DMS114 treated with DMSO at 0.1 percent for 48 hours (cell line): Measurements from ENCODE around the gene DACH2.

Experiments used
- DNase-seq: peaks from one replicate; lab custom pipeline; 2025; ENCODE audit not compliant: unreplicated experiment; lab: John Stamatoyannopoulos, UW

The DACH2 gene

DNA sequence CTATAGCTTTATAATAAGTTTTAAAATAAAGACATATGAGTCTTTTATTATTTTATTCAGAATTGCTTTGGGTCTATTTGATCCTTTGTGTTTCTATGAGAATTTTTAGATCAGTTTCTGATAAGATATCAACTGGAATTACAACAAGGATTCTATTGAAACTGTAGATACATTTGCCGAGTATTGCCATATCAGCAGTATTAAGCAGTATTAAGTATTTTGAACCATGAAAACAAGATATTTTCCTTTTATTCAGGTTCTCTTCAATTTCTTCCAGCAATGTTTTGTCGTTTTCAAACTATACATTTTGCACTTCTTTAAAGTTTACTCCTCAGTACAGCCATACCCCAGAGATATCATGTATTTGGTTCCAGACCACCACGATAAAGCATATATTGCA is 598.8 kb downstream of the DACH2 start:
- DNase-seq, result no peak

DNA sequence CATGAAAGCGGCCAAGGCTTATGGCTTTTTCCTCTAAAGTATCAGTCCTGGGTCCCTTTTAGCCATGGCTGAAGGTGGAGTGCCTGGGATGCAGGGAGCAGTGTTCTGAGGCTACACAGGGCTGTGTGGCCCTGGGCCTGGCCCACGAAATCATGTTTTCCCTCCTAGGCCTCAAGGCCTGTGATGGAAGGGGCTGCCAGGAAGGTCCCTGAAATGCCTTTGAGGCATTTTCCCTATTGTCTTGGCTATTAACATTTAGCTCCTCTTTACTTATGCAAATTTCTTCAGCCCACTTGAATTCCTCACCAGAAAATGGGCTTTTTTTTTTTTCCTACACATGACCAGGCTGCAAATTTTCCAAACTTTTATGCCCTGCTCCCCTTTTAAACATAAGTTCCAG is 657.0 kb downstream of the DACH2 start:
- no peak for DNase-seq

DNA sequence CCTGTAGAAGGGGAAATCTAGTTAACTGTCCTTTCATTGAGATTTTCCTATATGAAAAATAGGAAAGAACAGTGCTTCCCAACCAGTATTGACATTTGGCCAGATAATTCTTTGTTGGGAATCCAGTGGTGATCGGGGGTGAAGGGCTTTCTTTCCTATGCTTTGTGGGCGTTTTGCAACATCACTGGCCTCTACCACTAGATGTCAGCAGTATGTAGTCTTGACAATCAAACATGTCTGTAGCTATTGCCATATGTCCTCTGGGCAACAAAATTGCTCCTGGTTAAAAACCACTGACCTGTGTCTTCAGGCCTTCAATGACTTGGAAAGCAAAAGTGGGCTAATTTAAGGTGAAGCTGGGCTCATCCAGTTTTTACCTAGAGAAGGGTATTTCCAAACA is 658.5 kb downstream of the DACH2 start:
- DNase-seq, result peak; percentile 13

DNA sequence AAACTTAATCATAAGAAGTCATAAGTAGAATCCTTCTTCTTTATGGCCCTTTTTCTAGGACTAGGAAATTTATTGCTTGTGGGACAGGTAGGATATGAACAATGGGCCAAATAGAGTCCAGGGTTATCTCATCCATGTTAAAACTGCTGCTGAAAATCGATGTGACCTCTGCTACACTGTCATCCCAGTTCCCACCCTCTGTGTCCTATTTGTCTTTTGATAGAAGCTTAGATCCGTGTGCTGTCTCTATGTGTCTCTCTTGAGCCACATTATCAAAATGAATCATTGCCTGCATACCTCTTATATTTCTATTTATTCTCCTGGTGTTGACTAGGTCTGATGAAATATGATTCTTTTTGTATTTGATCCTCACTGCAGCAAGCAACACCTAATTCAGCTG is 661.4 kb downstream of the DACH2 start:
- DNase-seq, result no peak

DNA sequence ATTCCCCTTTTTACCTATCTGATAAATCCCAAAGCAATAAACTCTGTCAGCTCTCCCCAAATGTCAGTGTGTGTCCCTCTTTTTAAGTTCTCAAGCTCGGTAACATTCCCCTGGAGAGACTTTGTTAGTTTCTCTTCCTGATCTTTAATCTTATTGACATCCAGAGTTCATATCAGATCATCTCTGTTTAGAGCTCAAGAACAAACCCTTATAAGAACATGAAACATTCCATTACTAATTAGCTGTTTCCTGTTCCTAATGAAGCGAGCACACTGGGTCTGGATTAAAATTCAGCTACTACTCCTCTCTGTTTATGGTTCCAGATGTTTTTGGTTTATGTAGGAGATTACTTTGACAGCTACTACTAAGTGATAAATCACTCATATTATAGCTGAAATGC is 681.5 kb downstream of the DACH2 start:
- no peak for DNase-seq

DNA sequence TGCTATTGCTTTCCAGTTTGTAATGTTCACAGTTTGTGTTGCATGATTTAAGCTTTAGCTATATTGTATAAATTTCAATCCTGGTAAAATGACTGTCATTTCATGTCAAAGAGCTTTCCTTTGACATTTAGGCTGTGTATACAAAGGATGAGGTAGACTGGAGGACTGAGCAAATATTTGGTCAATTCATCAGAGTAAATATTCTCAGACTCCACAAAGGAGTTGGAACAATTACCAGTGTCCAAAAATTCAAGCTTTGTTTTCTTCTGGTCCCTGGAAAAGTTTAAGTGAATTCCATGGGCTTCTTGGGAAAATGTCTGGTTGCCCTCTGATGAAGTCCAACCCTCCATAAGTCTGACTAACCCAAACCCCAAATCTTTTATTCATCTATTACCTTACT is 682.4 kb downstream of the DACH2 start:
- no peak for DNase-seq

DNA sequence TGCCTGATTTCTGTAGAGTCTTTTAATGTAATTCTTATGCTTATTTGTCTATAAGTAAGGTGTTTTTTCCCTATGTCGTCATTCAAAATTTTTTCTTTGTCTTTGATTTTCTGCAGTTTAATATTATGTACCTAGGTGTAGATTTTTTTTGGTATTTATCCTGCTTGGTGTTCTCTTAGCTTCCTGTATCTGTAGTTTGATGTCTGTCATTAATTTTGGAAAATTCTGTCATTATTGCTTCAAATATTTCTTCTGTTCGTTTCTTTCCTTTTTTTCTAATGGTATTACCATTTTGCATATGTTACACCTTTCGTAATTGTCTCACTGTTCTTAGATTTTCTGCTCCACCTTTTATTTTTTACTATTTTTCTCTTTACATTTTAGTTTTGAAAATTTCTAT is 696.9 kb downstream of the DACH2 start:
- DNase-seq, result no peak
